22Rv1 (cell line): ENCODE data around the gene GCAT.
"Not testable (repeated sequence)": the region's sequence is repeated elsewhere in the genome, so short reads cannot be mapped to it uniquely, and the experiment has no call there.

Source experiments
- H3K27ac ChIP-seq: fragments of 450-650 bp; 2 replicates; pipeline ENCODE4 v1.5.1; 2017
- CTCF ChIP-seq: fragments of 450-650 bp; IDR thresholded peaks from 2 replicates; pipeline ENCODE4 v1.5.1; 2017; ENCODE audit warnings: mild to moderate bottlenecking
- ZFX ChIP-seq: fragments of 450-650 bp; IDR thresholded peaks from 2 replicates; pipeline ENCODE4 v1.6.1; 2017; ENCODE audit warnings: antibody characterized with exemption, borderline replicate concordance

The GCAT gene

GRCh38 chr22:37797874-37798500 lies 9.7 kb upstream of the GCAT start:
- TF ChIP-seq ZFX (no peak), CTCF (no peak)
- no peak overlapping the region for H3K27ac ChIP-seq

DNA sequence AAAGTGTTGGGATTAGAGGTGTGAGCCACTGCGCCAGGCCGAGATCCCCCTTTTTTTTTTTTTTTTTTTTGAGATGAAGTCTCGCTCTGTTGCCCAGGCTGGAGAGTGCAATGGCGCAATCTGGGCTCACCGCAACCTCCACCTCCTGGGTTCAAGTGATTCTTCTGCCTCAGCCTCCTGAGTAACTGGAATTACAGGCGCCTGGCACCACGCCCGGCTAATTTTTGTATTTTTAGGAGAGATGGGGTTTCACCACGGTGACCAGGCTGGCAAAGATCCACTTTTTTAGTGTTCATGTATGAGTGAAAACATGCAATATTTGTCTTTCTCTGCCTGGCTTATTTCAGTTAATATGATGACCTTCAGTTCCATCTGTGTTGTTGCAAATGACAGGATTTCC lies 7.8 kb upstream of the GCAT start:
- not testable (repeated sequence) for H3K27ac ChIP-seq

DNA sequence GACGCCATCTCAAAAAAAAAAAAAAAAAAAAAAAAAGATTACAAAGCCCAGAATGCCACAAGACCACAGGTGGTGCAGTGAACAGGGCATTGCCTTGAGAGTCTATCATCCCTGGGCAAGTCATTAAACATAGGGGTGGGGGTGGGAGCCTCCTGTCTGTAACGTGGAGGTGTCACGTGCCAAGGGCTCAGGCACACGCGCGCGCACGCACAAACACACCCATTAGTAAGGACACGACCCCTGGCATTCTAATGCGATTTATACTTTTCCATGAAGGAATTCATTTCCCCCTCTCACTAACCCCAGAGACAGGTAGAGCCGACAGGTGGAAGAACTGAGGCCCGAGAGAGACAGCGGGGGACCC lies 5.8 kb upstream of the GCAT start:
- H3K27ac ChIP-seq: peak overlapping the region; percentile 97
- no peak for TF ChIP-seq ZFX
- no peak for TF ChIP-seq CTCF

DNA sequence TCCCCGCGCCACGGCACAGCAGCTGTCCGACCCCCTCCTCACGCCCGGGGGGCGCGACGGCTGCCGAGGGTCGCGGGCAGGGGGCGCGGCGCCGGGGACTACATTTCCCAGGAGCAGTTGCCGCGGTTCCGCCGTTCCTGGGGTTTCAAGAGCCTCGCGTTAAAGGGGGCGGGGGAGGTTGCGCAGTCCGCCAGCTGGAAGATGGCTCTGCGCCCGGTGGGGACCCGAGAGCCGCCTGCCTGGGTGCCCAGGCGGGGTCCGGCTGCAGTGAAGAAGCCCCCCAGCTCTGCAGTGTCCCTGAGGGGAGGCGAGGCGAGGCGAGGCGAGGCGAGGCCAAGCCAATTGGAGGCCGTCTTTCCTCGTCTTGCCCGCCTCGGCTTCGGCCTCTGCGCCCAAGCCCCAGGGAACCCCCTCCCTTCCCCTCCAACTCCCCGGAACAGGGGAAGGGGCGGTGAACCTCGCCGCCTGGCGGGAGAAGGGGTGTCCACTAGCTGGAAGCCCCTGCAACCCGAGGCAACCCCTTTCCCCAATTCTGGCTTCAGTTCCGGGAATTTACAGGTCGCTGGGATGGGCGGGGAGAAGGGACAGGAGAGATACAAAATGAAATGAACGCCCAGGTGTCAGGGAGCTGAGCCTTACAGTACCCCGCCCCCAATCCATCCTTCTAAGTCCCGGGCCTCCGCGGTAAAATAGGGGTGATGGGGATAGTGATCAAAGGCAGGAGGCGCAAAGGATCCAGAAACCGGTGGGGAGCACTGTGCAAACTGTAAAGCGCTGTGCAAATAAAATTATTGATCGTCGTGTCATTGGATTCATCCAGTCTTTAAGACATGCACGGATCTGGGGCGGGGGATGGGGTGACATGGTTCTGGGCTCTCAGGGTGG lies 5.2 kb upstream of the GCAT start:
- TF ChIP-seq ZFX (no peak), CTCF (no peak)
- H3K27ac ChIP-seq: peak overlapping the region; percentile 97

- no peak for TF ChIP-seq CTCF
- TF ChIP-seq ZFX: no peak
- peak overlapping the region; percentile 97 for H3K27ac ChIP-seq
These were observed 4.5 kb upstream of the GCAT start for GRCh38 chr22:37803195-37803638.

DNA sequence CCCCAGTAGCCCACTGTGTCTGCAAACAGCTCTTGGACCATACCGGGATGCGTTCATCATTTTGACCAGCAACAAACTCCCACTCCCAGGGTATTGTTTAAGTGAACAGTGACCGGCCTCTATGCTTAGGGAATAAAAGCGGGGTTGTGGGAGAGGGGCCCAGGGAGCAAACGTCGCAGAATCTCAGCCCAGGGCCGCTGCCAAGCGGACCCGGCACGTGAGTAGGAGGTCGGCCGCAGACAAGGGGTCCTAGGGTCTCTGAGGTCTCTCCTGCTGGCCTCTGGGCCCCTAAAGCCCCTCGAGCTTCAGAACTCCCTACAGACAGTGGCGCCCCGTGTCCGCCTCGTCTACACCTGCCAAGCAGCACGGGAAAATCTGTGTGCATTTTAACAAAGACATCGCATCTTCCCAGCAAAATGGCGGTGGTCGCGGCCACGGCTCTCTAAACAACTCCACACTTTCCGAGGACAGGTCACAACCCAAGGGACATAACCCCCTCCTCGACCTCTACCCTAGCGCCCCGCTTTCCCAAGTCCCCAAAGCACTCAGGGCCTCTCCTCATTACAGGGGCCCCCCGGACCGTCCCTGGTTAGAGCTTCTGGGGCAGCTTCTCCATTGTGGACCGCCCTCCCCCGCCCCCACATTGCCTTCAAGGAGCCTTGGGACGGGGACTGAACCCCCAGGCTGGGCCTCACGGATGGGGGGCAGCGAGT lies 3.9 kb upstream of the GCAT start:
- TF ChIP-seq ZFX: no peak
- TF ChIP-seq CTCF: no peak
- H3K27ac ChIP-seq: peak overlapping the region; percentile 97

DNA sequence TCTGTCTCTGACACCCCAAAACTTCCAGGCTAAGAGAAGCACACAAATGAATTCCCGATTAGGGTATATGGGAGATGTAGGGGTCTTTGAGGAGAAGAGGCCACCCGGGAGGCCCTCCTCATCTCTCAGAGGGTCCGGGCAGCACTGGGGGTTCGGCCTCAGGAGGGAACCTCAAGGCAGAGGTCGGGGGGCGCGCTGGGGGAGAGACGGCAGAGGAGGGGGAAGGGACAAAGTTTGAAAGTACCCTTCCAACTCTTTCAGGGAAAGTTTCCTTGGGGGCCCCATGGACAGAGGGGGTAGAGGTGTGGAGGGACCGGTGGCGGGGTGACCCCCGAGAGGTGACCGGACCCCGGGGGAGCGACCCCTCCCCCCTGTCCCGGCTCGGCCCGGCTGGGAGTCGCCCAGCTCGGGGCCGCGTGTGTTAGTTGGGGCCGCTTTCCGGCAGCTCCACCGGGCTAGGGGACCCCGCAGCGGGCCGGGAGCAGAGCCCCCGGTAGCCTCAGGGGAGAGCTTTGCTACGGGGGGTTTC lies 3.3 kb upstream of the GCAT start:
- TF ChIP-seq ZFX: no peak
- no peak for TF ChIP-seq CTCF
- H3K27ac ChIP-seq: peak overlapping the region; percentile 97
